RWPE1 (cell line): ENCODE measurements around the gene TMPRSS5.

ENCODE experiments used
- CTCF ChIA-PET: fragments of 350-600 bp; sonication (Branson Sonifier 250); formaldehyde crosslinking; extraction: SDS; loops from one replicate; lab custom pipeline; 2021; lab: Yijun Ruan, JAX
- POLR2A ChIA-PET: fragments of 400-600 bp; formaldehyde crosslinking; extraction: SDS; loops from one replicate; lab custom pipeline; 2020; ENCODE audit warnings: antibody characterized with exemption; ENCODE audit not compliant: low non-redundant PET; lab: Yijun Ruan, JAX
- DNase-seq: peaks from one replicate; pipeline ENCODE4 v3.0.0; 2012; ENCODE audit warnings: low spot score
- H3K27ac ChIP-seq: fragments of 450-650 bp; 2 replicates; pipeline ENCODE4 v1.5.1; 2017
- TF ChIP-seq, protein P1 (sequence below): fragments of 450-650 bp; conservative IDR thresholded peaks from 2 replicates; pipeline ENCODE4 v1.5.1; 2017; ENCODE audit warnings: low read depth, mild to moderate bottlenecking

Gene TMPRSS5

DNA sequence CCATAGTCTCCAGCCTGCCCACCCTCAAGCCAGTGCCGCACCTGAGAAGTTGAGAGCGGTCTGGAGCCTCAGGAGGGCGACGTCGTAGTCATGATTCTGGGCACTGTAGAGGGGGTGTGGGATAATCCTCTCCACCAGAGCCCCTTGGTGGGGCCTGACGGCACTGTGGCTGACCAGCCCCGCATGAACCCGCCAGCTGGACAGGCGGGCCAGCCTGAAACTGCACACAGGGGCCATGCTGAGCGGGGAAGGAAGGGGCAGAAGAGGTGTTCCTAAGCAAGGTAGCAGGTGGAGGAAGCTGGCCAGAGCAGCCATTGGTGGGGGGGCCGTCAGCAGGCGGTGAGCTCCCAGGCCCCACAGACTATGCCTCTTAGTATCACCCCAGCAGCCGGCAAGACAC lies 13.1 kb downstream of the TMPRSS5 start:
- POLR2A ChIA-PET = no interaction called here
- TF ChIP-seq, protein P1, sequence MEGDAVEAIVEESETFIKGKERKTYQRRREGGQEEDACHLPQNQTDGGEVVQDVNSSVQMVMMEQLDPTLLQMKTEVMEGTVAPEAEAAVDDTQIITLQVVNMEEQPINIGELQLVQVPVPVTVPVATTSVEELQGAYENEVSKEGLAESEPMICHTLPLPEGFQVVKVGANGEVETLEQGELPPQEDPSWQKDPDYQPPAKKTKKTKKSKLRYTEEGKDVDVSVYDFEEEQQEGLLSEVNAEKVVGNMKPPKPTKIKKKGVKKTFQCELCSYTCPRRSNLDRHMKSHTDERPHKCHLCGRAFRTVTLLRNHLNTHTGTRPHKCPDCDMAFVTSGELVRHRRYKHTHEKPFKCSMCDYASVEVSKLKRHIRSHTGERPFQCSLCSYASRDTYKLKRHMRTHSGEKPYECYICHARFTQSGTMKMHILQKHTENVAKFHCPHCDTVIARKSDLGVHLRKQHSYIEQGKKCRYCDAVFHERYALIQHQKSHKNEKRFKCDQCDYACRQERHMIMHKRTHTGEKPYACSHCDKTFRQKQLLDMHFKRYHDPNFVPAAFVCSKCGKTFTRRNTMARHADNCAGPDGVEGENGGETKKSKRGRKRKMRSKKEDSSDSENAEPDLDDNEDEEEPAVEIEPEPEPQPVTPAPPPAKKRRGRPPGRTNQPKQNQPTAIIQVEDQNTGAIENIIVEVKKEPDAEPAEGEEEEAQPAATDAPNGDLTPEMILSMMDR = no peak
- H3K27ac ChIP-seq = no peak overlapping the region
- DNase-seq = no peak
- CTCF ChIA-PET = interaction anchor here (0.5 to 0.6 kb wide), 2 partner anchors 19 to 520 kb away, joined by 3 read pairs; no protein-coding TSS in a partner anchor

DNA sequence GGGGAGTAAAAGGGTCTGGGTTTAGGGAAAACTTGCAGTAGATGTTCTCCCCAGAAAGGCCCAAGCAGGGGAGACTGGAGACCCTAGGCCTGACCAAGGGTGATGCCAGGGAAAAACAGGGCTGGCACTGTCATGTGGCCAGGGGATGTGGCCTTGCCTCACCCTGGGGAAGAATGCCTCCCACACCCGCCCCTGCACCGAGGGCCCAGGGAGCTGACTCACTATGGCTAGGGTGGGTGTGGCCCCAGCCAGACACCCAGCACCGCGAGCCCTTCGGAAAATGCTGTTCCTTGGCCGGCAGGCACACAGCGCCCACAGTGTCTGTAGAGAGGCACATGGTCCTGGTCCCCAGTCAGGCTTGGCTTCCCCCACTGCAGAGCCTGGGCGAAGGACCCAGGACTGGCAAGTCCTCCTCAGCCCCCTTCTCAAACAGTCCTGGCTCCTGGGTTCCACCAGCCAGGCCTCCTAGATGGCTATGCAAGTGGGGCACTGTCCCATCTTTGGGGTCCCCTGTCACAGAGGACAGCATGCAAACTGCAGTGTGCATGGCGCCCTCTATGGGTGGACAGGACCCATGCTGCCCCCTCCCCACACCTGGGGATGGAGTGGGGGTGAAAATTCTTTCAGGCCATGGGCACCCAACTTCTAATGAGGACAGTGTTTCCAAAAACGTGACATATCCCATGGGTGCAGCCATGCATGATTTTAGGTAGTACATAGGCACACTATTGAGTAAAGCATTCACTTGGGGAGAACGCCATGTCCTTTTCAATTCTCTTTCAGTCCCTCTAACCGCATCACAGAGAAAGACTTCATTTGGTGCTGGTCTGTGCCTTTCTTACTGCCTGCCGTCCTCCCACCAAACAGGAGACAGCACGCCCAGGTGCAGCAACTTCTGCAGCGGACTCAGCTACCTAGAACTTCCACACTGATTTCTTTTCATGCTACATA lies 15.2 kb downstream of the TMPRSS5 start:
- TF ChIP-seq, protein P1 = peak; percentile 19
- CTCF ChIA-PET = interaction anchor here (1.0 kb wide), 1 partner anchor 105 kb away, joined by 3 read pairs; no protein-coding TSS in a partner anchor
- peak overlapping the region; percentile 82 for H3K27ac ChIP-seq
- POLR2A ChIA-PET = interaction anchor here (0.6 kb wide), 1 partner anchor 14 kb away, joined by 3 read pairs; no protein-coding TSS in a partner anchor
- DNase-seq = peak; percentile 94

DNA sequence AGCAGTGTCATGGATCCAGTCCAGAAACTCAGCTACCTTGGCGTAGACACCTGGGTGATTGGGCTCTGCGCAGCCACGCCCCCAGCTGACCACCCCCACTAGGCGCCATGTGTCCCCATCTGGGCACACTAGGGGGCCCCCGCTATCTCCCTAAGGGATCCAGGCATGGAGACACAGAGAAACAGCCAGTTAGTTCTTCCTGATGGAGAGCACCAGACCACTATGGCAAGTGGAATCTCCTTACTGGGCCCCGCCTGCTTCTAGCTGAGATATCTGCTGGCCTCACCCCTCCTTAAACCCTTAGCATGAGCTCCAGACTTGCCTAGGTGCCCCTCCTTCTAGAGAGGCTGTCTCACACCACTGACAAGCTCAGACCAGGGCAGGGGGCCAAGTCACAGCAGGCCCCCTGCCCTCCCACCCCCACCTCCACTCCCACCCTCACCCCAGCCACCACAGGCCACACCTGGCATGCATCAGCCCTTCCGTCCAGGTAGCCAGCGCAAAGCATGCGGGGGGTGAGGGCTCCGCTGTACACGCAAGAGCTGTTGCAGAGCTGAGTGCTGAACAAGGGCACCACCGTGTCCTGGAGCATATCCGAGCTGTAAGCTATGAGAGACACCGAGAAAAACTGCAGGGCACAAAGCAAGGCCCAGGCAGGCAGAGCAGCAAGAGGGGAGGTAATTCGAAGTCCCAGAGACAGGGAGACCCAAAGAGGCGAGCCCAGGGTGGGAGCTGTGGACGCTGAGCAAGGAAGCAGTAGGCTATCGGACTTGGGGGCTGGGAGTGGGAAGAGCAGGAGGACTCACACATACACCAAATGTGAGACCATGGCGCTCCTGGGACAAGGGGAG lies 16.1 kb downstream of the TMPRSS5 start:
- POLR2A ChIA-PET = interaction anchor here (0.6 kb wide), 1 partner anchor 13 kb away, joined by 3 read pairs; no protein-coding TSS in a partner anchor

DNA sequence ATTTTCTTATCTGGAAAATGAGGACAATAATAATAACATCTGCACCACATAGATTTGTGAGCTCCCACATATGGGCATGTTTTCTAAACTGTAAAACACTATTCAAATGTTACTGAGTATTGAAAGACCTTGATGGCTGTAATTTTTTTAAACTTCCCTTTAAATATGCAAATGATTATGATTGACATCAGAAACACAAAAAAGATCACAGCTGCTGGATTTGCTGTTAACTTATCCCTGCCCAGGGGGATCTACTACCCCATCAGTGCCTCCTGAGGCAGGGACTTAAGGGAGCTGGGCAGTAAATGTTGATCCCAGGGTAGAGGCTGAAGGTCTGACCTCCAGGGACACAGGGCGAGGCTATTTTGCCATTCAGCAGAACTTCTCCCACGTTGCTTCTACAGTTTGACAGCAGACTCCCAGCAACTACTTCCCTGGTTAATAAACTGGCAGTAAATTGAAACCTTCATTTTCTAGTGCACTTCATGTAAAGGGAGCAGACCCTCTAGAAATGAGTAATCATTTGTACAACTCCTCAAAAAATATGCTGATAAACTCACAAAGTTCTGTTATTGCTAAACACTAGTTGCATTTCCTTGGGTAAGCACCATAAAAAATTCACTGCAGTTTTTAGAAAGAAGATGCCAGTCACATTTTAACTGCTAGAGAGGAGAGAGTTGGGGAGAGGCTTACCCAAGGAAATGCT lies 20.3 kb downstream of the TMPRSS5 start:
- CTCF ChIA-PET = no interaction called here
- no peak for DNase-seq
- POLR2A ChIA-PET = no interaction called here
- no peak overlapping the region for H3K27ac ChIP-seq
- TF ChIP-seq, protein P1 = no peak

More for the DNA sequence above, 16.1 kb downstream of the TMPRSS5 start:
- CTCF ChIA-PET = interaction anchor here (0.6 to 1.0 kb wide), 2 partner anchors 106 to 346 kb away, joined by 3 to 4 read pairs; no protein-coding TSS in a partner anchor
- peak overlapping the region; percentile 82 for H3K27ac ChIP-seq
- no peak for DNase-seq
- TF ChIP-seq, protein P1 = no peak

DNA sequence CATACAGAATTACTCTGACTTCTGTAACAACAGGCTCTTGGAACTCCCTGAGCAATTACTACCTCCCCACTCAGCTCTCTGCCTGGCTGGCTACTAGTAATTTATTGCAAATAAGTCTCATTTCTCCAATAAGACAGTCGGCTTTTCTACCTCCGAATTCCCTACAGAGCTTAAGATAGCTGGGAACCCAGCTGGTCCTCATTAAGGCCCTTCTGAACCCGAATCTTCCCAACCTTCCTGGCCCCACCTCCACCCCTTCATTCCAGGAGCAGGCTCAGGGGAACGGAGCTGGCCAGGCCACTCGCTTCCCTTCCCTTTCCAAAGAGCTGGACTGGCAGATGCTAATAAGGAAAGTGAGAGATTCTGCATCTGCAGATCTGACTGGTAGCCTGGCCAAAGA lies 21.6 kb downstream of the TMPRSS5 start:
- no peak overlapping the region for H3K27ac ChIP-seq
- DNase-seq = no peak
- TF ChIP-seq, protein P1 = no peak
- ChIA-PET POLR2A (no interaction called here), CTCF (no interaction called here)
